Esophagus muscularis mucosa (tissue), 4 donors: ENCODE measurements around the gene NBL1. TPM values are rescaled to one million over a fixed set of nuclear protein-coding genes. Genes with fewer than 3 reads are reported as not detected.
A peak's percentile ranks its signal among the peaks of the same experiment; 100 is the strongest.

Source experiments
- DNase-seq: peaks from one replicate; pipeline ENCODE4 v3.0.0-alpha.2; 2017; ENCODE audit errors: extremely low spot score
- H3K27ac ChIP-seq, 4 donors: fragments of 200-600 bp; sonication (generic); replicated peaks in 1 of 4; 1 replicate in 3 of 4; 2 replicates in 1 of 4; pipeline ENCODE4 v1.5.1; 2016 to 2019; ENCODE audit warnings: mild to moderate bottlenecking in 1 of 4
- H3K27me3 ChIP-seq, 4 donors: fragments of 200-600 bp; sonication (generic); one replicate each; pipeline versions ENCODE4 v1.5.1 to v1.6.0; 2016 to 2019
- H3K36me3 ChIP-seq, 4 donors: fragments of 200-600 bp; sonication (generic); one replicate each; pipeline ENCODE4 v1.5.1; 2016 to 2019
- H3K4me1 ChIP-seq, 4 donors: fragments of 200-600 bp; sonication (generic); one replicate each; pipeline ENCODE4 v1.5.1; 2016 to 2019
- H3K4me3 ChIP-seq, 4 donors: fragments of 200-600 bp; sonication (generic); 1 replicate in 2 of 4; 2 replicates in 2 of 4; pipeline ENCODE4 v1.5.1; 2016 to 2019; ENCODE audit warnings: mild to moderate bottlenecking in 4 of 4, moderate library complexity in 1 of 4
- H3K9me3 ChIP-seq, 4 donors: fragments of 200-600 bp; sonication (generic); 1 replicate in 3 of 4; 2 replicates in 1 of 4; pipeline ENCODE4 v1.5.1; 2016 to 2019
- EP300 ChIP-seq: sonication (generic); formaldehyde crosslinking; IDR thresholded peaks from one replicate; pipeline ENCODE4 v1.6.1; 2017; ENCODE audit warnings: antibody characterized with exemption
- POLR2A ChIP-seq: fragments of 450-650 bp; IDR thresholded peaks from one replicate; pipeline ENCODE4 v1.6.1; 2017; ENCODE audit warnings: antibody characterized with exemption, moderate library complexity, mild to moderate bottlenecking, low read depth
- POLR2AphosphoS5 ChIP-seq, 2 donors: sonication (generic); formaldehyde crosslinking; IDR thresholded peaks; one replicate each; pipeline ENCODE4 v1.6.1; 2017; ENCODE audit warnings: antibody characterized with exemption in 2 of 2
- WGBS: methylation state at CpG from one replicate; pipeline ENCODE4 v1.1.5; 2018; 5-methylcytosine and 5-hydroxymethylcytosine counted together
- intact Hi-C: fragments of 100-400 bp; cut with DNase I; formaldehyde crosslinking; loops from one replicate; pipeline ENCODE4 v1.15.1; 2023
- total RNA-seq, 4 donors: library from RNA; depleted of rRNA; stranded (reverse); fragments of >200 nt; gene quantifications; one replicate each; pipeline versions ENCODE4 v1.1.0 to v1.2.1, GENCODE V29; 2016
- TF ChIP-seq, protein P1 (sequence below), 3 experiments: fragments of 200-600 bp in 2 of 3; fragments of 450-650 bp in 1 of 3; sonication (generic) in 2 of 3; IDR thresholded peaks; one replicate each; pipeline ENCODE4 v1.5.1; 2017 to 2019; ENCODE audit warnings: antibody characterized with exemption in 3 of 3, mild to moderate bottlenecking in 2 of 3, moderate library complexity in 1 of 3

NBL1 gene
- total RNA-seq, 4 donors from 2014 or later, result 194 to 469 (median 307) TPM

DNA sequence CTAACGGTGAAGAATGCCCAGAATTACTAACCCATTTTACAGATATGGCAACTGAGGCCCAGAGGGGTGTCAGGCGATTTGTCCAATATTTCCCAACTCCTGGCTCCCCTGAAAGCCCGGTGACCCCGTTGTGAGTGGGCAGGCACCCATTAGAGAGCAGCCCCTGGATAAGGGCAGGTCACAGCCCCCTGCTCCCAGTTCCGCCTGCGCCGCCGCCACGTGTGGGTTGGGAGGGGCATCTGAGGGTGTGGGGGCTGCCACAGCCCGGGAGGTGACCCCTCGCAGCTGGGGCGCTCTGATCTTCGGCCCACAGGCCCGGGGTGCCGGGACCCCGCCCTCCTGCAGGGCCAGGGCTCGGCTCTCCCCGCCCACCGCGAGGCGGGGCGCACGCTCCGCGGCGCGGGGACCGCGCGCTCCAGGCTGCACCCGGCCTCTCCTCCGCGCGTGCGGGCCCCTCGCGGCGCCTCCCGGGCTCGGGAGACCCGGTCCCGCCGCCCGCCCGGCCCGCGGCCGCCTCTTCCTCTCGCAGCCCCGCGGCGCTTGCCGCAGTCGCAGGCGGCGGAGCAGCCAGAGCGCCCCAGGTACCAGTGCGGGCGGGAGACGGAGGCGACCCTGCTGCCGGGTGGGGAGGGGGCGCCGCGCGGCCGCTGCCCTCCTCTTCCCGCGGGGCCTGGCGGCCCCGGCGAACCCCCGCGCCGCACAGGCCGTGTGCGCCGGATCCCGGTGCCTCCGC lies 20.5 kb downstream of the NBL1 start, which contains the start of gene HTR6:
Gene HTR6, plus strand, starts transcription at position 423 of the 733 bp plus-strand sequence. CDS start 879 bp downstream, outside the sequence.
- H3K27ac ChIP-seq, result no peak within 1 kb of the TSS
- intact Hi-C loops, result loop anchor here (5.0 kb wide), 1 partner anchor 412 kb away; the partner anchor contains the start of genes EMC1 and MRTO4
- H3K4me3 ChIP-seq, result peak within 1 kb of the TSS; percentile 42 to 55 (median 43)
- H3K27me3 ChIP-seq, result peaks cover 18 to 73% (median 33%) of the 10 kb centered on the region in 4 donors
- H3K9me3 ChIP-seq, result no peaks in the 10 kb centered on the region
- 24% methylated on average over 4 of the region's 80 CpGs for WGBS
- H3K4me1 ChIP-seq, result peaks cover 7 to 36% (median 20%) of the 10 kb centered on the region in 4 donors
- TF ChIP-seq POLR2AphosphoS5 (IDR thresholded peaks at IDR 0.05) (no peak), POLR2A (no peak), EP300 (no peak)
- TF ChIP-seq, protein P1, sequence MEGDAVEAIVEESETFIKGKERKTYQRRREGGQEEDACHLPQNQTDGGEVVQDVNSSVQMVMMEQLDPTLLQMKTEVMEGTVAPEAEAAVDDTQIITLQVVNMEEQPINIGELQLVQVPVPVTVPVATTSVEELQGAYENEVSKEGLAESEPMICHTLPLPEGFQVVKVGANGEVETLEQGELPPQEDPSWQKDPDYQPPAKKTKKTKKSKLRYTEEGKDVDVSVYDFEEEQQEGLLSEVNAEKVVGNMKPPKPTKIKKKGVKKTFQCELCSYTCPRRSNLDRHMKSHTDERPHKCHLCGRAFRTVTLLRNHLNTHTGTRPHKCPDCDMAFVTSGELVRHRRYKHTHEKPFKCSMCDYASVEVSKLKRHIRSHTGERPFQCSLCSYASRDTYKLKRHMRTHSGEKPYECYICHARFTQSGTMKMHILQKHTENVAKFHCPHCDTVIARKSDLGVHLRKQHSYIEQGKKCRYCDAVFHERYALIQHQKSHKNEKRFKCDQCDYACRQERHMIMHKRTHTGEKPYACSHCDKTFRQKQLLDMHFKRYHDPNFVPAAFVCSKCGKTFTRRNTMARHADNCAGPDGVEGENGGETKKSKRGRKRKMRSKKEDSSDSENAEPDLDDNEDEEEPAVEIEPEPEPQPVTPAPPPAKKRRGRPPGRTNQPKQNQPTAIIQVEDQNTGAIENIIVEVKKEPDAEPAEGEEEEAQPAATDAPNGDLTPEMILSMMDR (IDR thresholded peaks at IDR 0.05), result no peak
- no peak for DNase-seq
- no peaks in the 10 kb centered on the region for H3K36me3 ChIP-seq

DNA sequence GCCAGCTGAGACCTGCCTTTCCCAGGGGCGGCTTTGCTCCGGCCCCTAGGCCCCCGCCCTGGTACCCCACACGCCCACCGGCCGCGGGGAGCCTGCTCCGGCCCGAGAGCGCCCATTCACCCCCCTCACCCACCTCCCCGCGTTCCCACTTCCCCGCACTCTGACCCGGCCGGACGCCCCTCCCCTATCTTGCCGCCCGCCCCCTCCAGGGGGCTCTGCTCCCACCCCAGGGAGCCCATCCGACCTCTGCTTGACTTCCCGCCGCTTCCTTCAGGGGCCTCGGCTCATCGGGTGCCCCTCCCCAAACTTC lies 21.0 kb downstream of the NBL1 start:
- H3K9me3 ChIP-seq, result no peaks in the 10 kb centered on the region
- 0% methylated on average over 6 of the region's 23 CpGs for WGBS

DNA sequence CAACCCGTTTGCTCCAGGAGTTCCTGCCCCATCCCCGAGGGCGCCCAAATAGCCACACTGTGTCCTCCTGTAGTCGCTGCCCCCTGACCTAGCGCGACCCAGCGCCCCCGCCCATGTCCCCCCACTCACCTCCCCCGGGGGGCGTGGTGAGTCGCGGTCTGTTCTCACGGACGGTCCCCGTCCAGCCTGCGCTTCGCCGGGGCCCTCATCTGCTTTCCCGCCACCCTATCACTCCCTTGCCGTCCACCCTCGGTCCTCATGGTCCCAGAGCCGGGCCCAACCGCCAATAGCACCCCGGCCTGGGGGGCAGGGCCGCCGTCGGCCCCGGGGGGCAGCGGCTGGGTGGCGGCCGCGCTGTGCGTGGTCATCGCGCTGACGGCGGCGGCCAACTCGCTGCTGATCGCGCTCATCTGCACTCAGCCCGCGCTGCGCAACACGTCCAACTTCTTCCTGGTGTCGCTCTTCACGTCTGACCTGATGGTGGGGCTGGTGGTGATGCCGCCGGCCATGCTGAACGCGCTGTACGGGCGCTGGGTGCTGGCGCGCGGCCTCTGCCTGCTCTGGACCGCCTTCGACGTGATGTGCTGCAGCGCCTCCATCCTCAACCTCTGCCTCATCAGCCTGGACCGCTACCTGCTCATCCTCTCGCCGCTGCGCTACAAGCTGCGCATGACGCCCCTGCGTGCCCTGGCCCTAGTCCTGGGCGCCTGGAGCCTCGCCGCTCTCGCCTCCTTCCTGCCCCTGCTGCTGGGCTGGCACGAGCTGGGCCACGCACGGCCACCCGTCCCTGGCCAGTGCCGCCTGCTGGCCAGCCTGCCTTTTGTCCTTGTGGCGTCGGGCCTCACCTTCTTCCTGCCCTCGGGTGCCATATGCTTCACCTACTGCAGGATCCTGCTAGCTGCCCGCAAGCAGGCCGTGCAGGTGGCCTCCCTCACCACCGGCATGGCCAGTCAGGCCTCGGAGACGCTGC lies 21.7 kb downstream of the NBL1 start:
- TF ChIP-seq POLR2A (no peak), POLR2AphosphoS5 (IDR thresholded peaks at IDR 0.05) (no peak), EP300 (no peak)
- TF ChIP-seq, protein P1 (IDR thresholded peaks at IDR 0.05), result no peak
- DNase-seq, result no peak
- 25% methylated on average over 50 of the region's 84 CpGs for WGBS
- Histone ChIP-seq H3K36me3 (no peaks in the 10 kb centered on the region), H3K27ac (no peak overlapping the region), H3K9me3 (no peaks in the 10 kb centered on the region), H3K4me1 (peaks cover 7 to 28% (median 14%) of the 10 kb centered on the region in 4 donors), H3K27me3 (peaks cover 18 to 79% (median 33%) of the 10 kb centered on the region in 4 donors), H3K4me3 (peak overlapping the region; percentile 42 to 55 (median 43))
- intact Hi-C loops, result no loop called here

More for the DNA sequence above, 21.0 kb downstream of the NBL1 start:
- H3K27ac ChIP-seq, result no peak overlapping the region
- H3K27me3 ChIP-seq, result peaks cover 18 to 78% (median 33%) of the 10 kb centered on the region in 4 donors
- DNase-seq, result no peak
- H3K4me1 ChIP-seq, result peaks cover 7 to 31% (median 15%) of the 10 kb centered on the region in 4 donors
- intact Hi-C loops, result no loop called here
- no peaks in the 10 kb centered on the region for H3K36me3 ChIP-seq
- TF ChIP-seq POLR2AphosphoS5 (IDR thresholded peaks at IDR 0.05) (no peak), EP300 (no peak), POLR2A (no peak)
- TF ChIP-seq, protein P1 (IDR thresholded peaks at IDR 0.05), result no peak
- H3K4me3 ChIP-seq, result peak overlapping the region; percentile 42 to 55 (median 43)

DNA sequence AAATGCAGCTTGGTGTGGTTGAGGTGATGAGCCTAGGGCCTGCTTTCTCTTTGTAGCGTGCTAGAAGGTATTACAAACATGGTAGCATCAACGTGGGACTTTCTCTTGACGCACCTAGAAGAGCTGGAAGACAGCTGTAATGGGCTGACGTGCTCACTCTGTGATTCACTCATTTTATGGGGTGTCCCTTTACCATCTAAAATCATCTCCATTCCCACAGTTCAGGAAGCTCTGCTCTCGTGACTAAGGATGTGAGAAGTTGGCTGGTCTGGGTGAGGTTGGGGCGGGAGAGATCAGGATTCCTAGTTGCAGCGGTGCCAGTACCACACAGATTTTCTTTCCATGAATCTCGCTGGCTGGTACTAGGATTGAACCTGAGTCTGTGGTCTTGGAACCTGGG lies 24.8 kb downstream of the NBL1 start:
- Histone ChIP-seq H3K27me3 (peaks cover 18 to 86% (median 29%) of the 10 kb centered on the region in 4 donors), H3K4me1 (peaks cover 7 to 20% (median 14%) of the 10 kb centered on the region in 4 donors), H3K27ac (no peak overlapping the region), H3K36me3 (no peaks in the 10 kb centered on the region), H3K9me3 (no peaks in the 10 kb centered on the region), H3K4me3 (no peak overlapping the region)
- no peak for DNase-seq
- TF ChIP-seq POLR2AphosphoS5 (IDR thresholded peaks at IDR 0.05) (no peak), EP300 (no peak), POLR2A (no peak)
- TF ChIP-seq, protein P1 (IDR thresholded peaks at IDR 0.05), result no peak
- 87% methylated on average over 8 of the region's 8 CpGs for WGBS
- intact Hi-C loops, result no loop called here
